GM12891 (cell line): ENCODE results near the gene DHRSX.
"Not testable (repeated sequence)": the region's sequence is repeated elsewhere in the genome, so short reads cannot be mapped to it uniquely, and the experiment has no call there.

Experiments used
- DNase-seq: peaks from one replicate; pipeline ENCODE4 v3.0.0; 2011; ENCODE audit warnings: low spot score; ENCODE audit not compliant: insufficient read length
- FAIRE-seq: peaks from 2 replicates; lab custom pipeline; 2011; peaks lifted over from hg19 to GRCh38; lab: Jason Lieb, UNC
- PAX5 ChIP-seq: IDR thresholded peaks from 2 replicates; pipeline ENCODE4 v1.6.1; 2011; ENCODE audit warnings: low read length, moderate library complexity, mild to moderate bottlenecking; ENCODE audit not compliant: insufficient read depth, severe bottlenecking
- POLR2A ChIP-seq: IDR thresholded peaks from 2 replicates; pipeline ENCODE4 v1.6.1; 2011; ENCODE audit warnings: low read depth, low read length, control low read depth
- POLR2AphosphoS5 ChIP-seq: IDR thresholded peaks from 2 replicates; pipeline ENCODE4 v1.6.1; 2011; ENCODE audit warnings: low read depth, low read length, control low read depth
- POU2F2 ChIP-seq: IDR thresholded peaks from 2 replicates; pipeline ENCODE4 v1.6.1; 2011; ENCODE audit warnings: low read depth, mild to moderate bottlenecking, control low read depth, low read length, moderate library complexity
- SPI1 ChIP-seq: IDR thresholded peaks from 2 replicates; pipeline ENCODE4 v1.6.1; 2011; ENCODE audit warnings: low read depth, low read length, control low read depth
- TAF1 ChIP-seq: IDR thresholded peaks from 2 replicates; pipeline ENCODE4 v1.6.1; 2011; ENCODE audit warnings: low read depth, low read length, control low read depth

Gene DHRSX

DNA sequence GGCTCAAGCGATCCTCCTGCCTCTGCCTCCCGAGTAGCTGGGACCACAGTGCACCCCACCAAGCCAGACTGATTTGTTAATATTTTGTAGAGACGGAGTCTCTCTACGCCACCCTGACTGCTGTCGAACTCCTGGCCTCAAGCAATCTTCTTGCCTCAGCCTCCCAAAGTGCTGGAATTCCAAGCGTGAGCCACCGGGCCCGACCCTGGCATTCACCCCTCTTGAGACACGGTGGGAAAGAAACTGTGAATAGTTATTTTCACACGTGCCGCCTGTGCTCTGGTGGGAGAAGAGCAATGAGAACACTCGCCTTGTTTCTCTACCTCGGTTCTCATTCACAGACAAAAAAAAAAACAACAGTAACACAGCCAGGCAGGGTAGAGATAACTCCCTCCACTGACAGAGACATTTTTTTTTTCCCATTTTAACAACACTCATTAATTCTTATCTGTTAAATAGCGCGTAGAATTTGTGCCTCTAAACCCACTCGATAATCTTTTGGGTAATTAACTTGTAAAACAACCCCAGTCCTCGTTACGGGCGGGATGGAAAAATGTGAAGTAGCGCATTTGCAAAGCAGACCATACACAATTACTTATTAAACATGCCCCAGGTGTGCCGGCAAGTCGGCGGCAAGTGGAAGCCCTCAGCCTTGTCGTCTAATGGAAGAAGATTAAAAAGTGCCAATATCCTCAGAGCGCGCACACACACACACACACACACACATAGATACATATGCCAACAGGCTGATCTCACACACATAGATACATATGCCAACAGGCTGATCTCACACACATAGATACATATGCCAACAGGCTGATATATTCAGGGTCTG is 103.3 kb downstream of the DHRSX start:
- FAIRE-seq = no peak
- DNase-seq = no peak
- no peak for TF ChIP-seq POLR2A
- no peak for TF ChIP-seq PAX5
- no peak for TF ChIP-seq POLR2AphosphoS5
- TF ChIP-seq TAF1 = no peak
- TF ChIP-seq SPI1 = no peak
- TF ChIP-seq POU2F2 = no peak

DNA sequence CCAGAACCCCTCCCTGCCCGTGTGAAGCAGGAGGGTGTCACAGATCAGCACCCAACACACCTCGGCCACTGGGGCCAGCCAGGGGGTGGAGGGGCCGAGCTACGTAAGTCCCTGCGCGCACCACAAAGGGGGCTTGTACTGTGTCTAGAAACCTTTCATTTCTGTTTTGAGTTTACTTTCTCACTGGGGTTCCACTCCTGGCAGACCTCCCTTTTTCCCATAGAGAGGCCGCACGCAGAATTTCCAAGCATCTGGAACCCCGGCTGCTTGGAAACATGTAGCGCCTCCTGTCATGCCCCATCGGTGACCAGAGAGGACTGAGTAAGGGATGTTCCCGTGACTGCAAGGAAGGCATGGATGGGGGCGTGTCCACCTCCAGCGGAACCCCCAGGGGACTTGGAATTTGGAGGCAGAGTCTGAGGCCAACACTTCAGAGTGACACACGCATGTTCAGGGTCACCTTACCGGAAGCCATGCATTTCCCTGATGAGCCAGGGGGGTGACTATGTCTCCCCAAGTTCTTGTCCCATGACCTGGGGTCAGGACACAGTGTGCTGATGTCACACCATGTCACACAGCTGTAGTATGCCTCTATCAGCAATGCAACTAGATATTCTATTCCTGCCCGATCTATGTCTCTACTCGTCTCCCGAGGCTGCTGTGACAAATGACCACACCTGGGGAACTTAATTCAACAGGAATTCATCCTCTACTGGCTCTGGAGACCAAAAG is 105.3 kb downstream of the DHRSX start:
- TF ChIP-seq PAX5 = no peak
- no peak for TF ChIP-seq TAF1
- no peak for TF ChIP-seq SPI1
- no peak for TF ChIP-seq POLR2A
- TF ChIP-seq POU2F2 = no peak
- DNase-seq (no peak), FAIRE-seq (no peak)

DNA sequence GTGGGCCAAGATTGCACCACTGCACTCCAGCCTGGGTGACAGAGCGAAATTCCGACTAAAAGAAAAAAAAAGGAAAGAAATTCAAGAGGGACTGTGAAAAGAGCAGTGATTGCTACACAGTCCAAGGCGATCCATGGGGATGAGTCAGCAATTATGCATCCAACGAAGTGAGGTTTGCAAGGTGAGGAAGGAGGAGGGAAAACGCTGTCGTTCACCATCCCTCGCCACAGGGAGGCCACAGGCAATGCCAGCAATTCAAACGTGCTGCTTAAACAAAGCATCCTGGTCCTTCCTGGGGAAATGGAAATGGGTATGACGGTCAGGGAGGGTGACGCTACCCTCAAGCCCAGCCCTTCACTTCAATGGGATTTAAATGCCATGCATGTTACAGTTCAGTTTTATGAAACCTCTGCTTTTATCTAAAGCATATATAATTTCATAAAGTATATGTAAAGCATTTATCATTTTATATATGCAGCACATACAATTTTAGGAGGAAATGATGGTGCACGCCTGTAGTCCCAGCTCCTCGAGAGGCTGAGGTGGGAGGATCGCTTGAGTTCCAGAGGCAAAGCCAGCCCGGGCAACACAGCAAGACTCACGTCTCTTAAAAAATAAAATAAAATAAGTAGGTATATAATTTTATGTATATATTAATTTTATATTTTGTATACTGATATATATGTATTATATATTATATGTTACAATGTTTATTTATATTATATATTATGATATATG is 108.7 kb downstream of the DHRSX start:
- FAIRE-seq = no peak
- TF ChIP-seq PAX5 (no peak), TAF1 (no peak), POLR2A (no peak), POLR2AphosphoS5 (no peak), SPI1 (no peak), POU2F2 (no peak)
- no peak for DNase-seq

DNA sequence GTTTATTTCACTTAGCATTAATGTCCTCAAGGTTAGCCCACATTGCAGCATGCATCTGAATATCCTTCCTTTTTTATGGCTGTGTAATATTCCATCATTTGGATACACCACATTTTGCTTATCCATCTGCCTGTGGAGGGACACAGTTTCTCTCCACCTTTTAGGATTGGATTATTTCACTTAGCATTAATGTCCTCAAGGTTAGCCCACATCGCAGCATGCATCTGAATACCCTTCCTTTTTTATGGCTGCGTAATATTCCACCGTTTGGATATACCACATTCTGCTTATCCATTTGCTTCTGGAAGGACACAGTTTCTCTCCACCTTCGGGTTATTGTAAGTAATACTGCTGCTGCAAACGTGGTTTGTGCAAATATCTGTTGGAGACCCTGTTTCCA is 110.0 kb downstream of the DHRSX start:
- DNase-seq = no peak
- TF ChIP-seq POLR2AphosphoS5 (no peak), PAX5 (no peak), POU2F2 (no peak), TAF1 (no peak), SPI1 (no peak), POLR2A (no peak)
- FAIRE-seq = peak; percentile 61

DNA sequence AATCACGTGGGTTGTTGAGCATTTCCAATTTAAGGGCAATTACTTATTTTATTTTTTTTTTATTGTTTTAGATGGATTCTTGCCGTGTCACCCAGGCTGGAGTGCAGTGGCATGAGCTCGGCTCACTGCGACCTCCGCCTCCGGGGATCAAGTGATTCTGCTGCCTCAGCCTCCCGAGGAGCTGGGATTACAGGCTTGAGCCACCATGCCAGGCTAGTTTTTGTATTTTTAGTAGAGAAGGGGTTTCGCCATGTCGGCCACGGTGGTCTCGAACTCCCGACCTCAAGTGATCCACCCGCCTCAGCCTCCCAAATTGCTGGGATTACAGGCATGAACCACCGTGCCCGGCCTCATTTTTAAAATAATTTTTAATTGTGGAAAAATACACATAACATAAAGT is 111.0 kb downstream of the DHRSX start:
- not testable (repeated sequence) for DNase-seq, FAIRE-seq

DNA sequence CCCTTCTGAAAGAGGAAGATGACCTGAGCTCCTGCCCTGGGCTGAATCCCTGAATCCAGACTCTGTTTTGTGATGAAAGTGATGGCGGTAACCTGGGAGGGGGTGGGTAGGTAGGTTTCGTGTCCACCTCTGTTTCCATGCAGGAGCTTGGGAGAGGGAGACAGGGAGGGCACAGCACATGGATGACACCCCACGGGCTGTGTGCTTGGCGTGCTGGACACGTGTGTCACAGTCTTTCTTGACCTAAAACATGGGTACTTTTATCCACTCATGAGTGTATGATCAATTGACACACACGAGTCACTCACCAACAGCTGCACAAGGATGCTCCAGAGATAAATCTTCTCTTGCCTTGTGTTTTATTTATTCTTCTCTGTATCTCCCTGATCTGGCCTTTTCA is 111.5 kb downstream of the DHRSX start:
- TF ChIP-seq SPI1 (no peak), PAX5 (no peak)
- FAIRE-seq = no peak
- DNase-seq = no peak

DNA sequence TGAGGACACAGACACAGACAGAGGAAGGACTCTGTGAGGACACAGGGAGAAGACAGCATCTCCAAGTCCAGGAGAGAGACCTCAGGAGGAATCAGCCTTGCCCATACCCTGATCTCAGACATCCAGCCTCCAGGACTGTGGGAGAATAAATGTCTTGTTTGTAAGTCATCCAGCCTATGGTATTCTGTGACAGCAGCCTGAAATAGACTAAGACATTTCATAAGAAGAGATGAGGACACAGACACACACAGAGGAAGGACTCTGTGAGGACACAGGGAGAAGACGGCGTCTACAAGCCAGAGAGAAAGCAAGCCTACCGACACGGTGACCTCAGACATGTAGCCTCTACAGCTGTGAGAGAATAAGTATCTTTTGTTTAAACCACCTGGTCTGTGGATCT is 112.1 kb downstream of the DHRSX start:
- no peak for DNase-seq
- TF ChIP-seq POU2F2 (no peak), POLR2A (no peak), PAX5 (no peak), TAF1 (no peak), POLR2AphosphoS5 (no peak), SPI1 (no peak)
- no peak for FAIRE-seq

DNA sequence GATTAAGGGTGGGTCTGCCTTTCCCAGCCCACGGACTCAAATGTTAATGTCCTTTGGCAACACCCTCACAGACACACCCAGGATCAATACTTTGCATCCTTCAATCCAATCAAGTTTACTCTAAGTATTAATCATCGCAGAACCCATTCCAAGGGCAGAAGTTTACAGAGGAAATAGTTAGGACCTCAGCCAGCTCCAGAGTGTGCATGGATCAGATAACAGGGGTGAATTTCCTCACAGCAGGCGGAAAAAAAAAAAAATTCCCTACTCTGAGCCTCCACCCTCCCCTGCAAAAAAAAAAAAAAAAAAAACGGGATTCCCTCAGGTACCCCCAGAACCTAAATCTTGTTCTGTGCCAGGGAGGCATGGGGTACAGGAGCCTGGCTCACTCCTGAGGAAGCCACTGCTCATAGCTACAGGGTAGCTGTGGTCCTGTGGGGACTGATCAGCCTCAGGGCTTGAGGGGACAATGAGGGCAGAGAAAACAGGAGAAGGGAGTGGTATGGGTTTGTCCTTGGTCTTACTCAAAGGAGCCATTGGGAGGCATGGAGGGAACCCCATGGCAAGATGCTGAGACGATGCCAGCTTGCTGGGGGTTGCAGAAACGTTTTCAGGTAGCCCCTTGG is 113.0 kb downstream of the DHRSX start:
- TF ChIP-seq PAX5 (no peak), TAF1 (no peak)
- DNase-seq (no peak), FAIRE-seq (no peak)

DNA sequence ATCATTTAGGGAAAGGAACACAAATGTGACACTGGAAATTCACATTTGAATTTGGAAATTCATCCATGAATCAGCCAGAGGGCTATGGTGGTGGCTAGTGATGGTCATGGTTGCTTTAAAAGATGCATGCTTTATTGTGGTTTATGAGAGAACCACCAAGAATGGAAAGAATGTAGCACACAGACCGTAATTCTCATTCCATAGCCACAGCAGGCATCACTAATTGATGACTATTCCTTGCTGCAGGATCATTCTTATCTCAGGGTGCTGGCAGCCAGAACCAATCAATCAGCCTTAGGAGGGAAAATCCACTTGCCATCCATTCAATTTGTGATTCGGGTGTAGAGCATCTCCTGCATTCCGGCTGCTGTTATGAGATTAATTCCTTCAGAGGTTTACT is 115.6 kb downstream of the DHRSX start:
- FAIRE-seq = peak; percentile 5
- TF ChIP-seq TAF1 (no peak), SPI1 (no peak), PAX5 (no peak), POU2F2 (no peak), POLR2A (no peak), POLR2AphosphoS5 (no peak)
- no peak for DNase-seq
